ENCODE measurements around the gene LRRK1.
"Not testable (repeated sequence)": the region's sequence is repeated elsewhere in the genome, so short reads cannot be mapped to it uniquely, and the experiment has no call there.

The LRRK1 gene

GRCh38 chr15:101086394-101087171, 167.4 kb downstream of the LRRK1 start:
- peak; percentile 6 for DNase-seq

- no peak for DNase-seq
Measured at GRCh38 chr15:101087172-101087769, 168.1 kb downstream of the LRRK1 start.

- DNase-seq: no peak
Measured at GRCh38 chr15:101088271-101088670, 169.1 kb downstream of the LRRK1 start.

GRCh38 chr15:101088788-101089578, 169.8 kb downstream of the LRRK1 start:
- no peak for DNase-seq

- DNase-seq: no peak
Measured at GRCh38 chr15:101089579-101090427, 170.6 kb downstream of the LRRK1 start.

- DNase-seq: no peak
Measured at GRCh38 chr15:101090428-101090790, 171.3 kb downstream of the LRRK1 start.

GRCh38 chr15:101091080-101092017, 172.2 kb downstream of the LRRK1 start:
- no peak for DNase-seq

- DNase-seq: no peak
Measured at GRCh38 chr15:101092156-101092866, 173.2 kb downstream of the LRRK1 start.

- DNase-seq: no peak
Measured at GRCh38 chr15:101092867-101093202, 173.7 kb downstream of the LRRK1 start.

GRCh38 chr15:101093958-101094357, 174.8 kb downstream of the LRRK1 start:
- DNase-seq: no peak

- DNase-seq: not testable (repeated sequence)
Measured at GRCh38 chr15:101095796-101096406, 176.7 kb downstream of the LRRK1 start.

- no peak for DNase-seq
Measured at GRCh38 chr15:101097111-101097510, 178.0 kb downstream of the LRRK1 start.

GRCh38 chr15:101099183-101099582, 180.0 kb downstream of the LRRK1 start:
- no peak for DNase-seq

GRCh38 chr15:101100118-101100517, 181.0 kb downstream of the LRRK1 start:
- DNase-seq: no peak

- no peak for DNase-seq
Measured at GRCh38 chr15:101100593-101101442, 181.7 kb downstream of the LRRK1 start.

- no peak for DNase-seq
Measured at GRCh38 chr15:101101676-101102075, 182.5 kb downstream of the LRRK1 start.

GRCh38 chr15:101102746-101103145, 183.6 kb downstream of the LRRK1 start:
- no peak for DNase-seq

- DNase-seq: no peak
Measured at GRCh38 chr15:101103598-101103997, 184.4 kb downstream of the LRRK1 start.

GRCh38 chr15:101104141-101104540, 185.0 kb downstream of the LRRK1 start:
- no peak for DNase-seq
